ENCODE data around the gene PAPSS2. TPM values are rescaled to one million over a fixed set of nuclear protein-coding genes. Genes with fewer than 3 reads are reported as not detected.

Gene PAPSS2
- total and polyA plus RNA-seq, 8 donors = 1.3 to 17.3 (median 10.8) TPM

DNA sequence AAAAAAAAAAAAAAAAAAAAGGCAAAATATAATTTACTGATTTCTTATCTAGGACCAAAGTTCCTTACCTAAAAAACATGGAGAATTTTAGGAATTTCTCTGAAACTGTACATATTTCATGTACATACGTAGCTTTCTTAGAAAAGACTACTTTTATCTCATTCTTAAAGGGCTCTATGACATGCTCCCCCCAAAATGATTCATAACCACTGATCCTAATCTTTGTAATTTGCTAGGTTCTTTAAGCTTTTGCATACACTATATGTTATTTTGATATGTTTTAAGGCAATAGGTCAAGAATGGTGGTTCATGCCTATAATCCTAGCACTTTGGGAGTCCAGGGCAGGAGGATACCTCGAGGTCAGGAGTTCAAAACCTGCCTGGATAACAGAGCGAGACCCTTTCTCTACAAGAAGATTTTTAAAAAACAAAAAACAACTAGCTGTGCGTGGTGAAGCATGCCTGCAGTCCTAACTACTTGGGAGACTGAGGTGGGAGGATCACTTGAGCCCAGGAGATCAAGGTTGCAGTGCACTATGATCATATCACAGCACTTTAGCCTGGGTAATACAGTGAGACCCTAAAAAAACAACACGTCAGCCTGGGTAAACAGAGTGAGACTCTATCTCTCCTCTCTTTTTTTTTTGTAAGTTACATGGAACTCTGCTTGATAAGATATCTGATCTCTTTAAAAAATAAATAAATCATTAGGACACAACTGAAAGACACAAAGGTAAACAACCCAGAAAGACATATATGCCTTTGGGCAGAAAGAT lies 103.6 kb downstream of the PAPSS2 start:
- 77 to 88% (median 82%) methylated on average over 5 of the region's 5 CpGs for WGBS, 5 donors
- TF ChIP-seq EP300 (IDR thresholded peaks at IDR 0.05) = no peak
- TF ChIP-seq, protein P1, sequence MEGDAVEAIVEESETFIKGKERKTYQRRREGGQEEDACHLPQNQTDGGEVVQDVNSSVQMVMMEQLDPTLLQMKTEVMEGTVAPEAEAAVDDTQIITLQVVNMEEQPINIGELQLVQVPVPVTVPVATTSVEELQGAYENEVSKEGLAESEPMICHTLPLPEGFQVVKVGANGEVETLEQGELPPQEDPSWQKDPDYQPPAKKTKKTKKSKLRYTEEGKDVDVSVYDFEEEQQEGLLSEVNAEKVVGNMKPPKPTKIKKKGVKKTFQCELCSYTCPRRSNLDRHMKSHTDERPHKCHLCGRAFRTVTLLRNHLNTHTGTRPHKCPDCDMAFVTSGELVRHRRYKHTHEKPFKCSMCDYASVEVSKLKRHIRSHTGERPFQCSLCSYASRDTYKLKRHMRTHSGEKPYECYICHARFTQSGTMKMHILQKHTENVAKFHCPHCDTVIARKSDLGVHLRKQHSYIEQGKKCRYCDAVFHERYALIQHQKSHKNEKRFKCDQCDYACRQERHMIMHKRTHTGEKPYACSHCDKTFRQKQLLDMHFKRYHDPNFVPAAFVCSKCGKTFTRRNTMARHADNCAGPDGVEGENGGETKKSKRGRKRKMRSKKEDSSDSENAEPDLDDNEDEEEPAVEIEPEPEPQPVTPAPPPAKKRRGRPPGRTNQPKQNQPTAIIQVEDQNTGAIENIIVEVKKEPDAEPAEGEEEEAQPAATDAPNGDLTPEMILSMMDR (IDR thresholded peaks at IDR 0.05) = no peak
- no peak for TF ChIP-seq POLR2AphosphoS5 (IDR thresholded peaks at IDR 0.05)
- TF ChIP-seq POLR2A (IDR thresholded peaks at IDR 0.05) = no peak

DNA sequence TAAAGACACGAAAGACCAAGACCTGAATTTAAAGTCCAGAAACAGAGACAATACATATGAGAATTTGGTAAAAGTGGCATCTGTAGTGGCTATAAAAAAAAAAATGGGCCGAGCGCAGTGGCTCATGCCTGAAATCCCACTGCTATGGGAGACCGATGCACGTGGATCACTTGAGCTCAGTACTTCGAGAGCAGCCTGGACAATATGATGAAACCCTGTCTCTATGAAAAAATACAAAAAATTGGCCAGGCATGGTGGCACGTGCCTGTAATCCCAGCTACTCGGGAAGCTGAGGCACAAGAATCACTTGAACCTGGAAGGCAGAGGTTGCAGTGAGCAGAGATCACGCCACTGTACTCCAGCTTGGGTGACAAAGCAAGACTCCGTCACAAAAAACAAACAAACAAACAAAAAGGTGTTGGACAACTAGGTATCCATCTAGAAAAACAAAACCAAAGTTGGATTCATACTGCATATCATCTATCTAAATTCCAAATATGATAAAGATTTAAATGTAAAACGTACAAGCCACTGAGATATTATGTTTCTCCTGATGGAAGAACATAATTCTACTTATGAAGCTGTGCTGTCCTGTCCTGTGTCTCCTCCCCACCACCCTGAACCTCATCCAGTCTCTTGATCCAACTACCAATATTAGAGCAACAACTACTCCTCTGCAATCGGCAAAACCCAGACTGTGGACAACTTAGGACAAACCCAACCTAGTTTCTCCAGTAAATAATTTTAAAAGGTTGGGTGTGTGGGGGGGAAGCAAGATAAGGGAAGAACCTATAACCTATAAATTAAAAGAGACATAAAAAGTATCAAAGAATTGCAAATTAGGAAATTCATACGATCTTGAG lies 104.6 kb downstream of the PAPSS2 start:
- DNase-seq = no peak
- Histone ChIP-seq H3K9me3 (no peaks in the 10 kb centered on the region), H3K4me3 (no peak overlapping the region), H3K27ac (no peak overlapping the region), H3K4me1 (peaks cover 0 to 7% (median 0%) of the 10 kb centered on the region in 4 donors), H3K36me3 (peaks cover 0 to 52% (median 48%) of the 10 kb centered on the region in 4 donors), H3K27me3 (no peaks in the 10 kb centered on the region)
- WGBS, 5 donors = 91 to 94% (median 93%) methylated on average over 13 of the region's 13 CpGs
- intact Hi-C loops (cut with DNase I; ENCODE audit: low total_unique reads) = no loop called here
- no peak for TF ChIP-seq POLR2AphosphoS5 (IDR thresholded peaks at IDR 0.05)
- TF ChIP-seq, protein P1 (IDR thresholded peaks at IDR 0.05) = no peak
- TF ChIP-seq POLR2A (IDR thresholded peaks at IDR 0.05) = no peak
- TF ChIP-seq EP300 (IDR thresholded peaks at IDR 0.05) = no peak

More for the DNA sequence above, 103.6 kb downstream of the PAPSS2 start:
- DNase-seq = no peak
- Histone ChIP-seq H3K27ac (no peak overlapping the region), H3K4me3 (no peak overlapping the region), H3K9me3 (no peaks in the 10 kb centered on the region), H3K4me1 (peaks cover 0 to 7% (median 0%) of the 10 kb centered on the region in 4 donors), H3K27me3 (no peaks in the 10 kb centered on the region), H3K36me3 (peaks cover 0 to 48% (median 46%) of the 10 kb centered on the region in 4 donors)
- intact Hi-C loops (cut with DNase I; ENCODE audit: low total_unique reads) = no loop called here

DNA sequence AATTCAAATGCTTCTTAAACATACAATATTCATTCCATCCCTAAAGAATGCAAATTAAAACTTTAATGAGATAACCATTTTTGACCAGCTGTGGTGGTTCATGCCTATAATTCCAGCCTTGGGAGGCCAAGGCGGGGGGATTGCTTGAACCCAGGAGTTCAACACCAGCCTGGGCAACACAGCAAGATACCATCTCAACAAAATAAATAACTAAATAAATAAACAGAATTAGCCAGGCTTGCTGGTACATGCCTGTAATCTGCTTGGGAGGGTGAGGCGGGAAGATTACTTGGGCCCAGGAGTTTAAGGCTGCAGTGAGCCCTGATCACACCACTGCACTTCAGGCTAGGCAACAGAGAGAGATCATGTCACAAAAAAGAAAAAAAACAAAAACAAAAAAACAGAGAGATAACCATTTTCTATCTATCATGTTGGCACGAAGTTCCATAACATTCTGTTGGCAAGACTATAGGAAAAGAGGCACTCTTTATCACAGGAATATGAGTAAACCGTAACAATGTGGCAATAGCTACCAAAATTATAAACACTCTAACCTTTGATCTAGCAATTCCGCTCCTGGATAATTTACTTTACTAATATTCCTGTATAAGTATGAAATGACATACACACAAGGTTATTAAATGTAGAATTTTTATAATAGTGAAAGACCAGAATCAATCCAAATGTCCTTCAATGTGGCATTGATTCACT lies 106.1 kb downstream of the PAPSS2 start:
- 85 to 98% (median 96%) methylated on average over 5 of the region's 5 CpGs for WGBS, 5 donors
- TF ChIP-seq, protein P1 (IDR thresholded peaks at IDR 0.05) = no peak
- TF ChIP-seq POLR2A (IDR thresholded peaks at IDR 0.05) = no peak
- no peak for TF ChIP-seq POLR2AphosphoS5 (IDR thresholded peaks at IDR 0.05)
- no peak for TF ChIP-seq EP300 (IDR thresholded peaks at IDR 0.05)
- no peak overlapping the region for H3K27ac ChIP-seq
- H3K9me3 ChIP-seq = no peaks in the 10 kb centered on the region
- H3K36me3 ChIP-seq = peaks cover 0 to 53% (median 49%) of the 10 kb centered on the region in 4 donors
- peaks cover 0 to 7% (median 0%) of the 10 kb centered on the region in 4 donors for H3K4me1 ChIP-seq
- DNase-seq = no peak
- H3K27me3 ChIP-seq = no peaks in the 10 kb centered on the region
- H3K4me3 ChIP-seq = no peak overlapping the region
- intact Hi-C loops (cut with DNase I; ENCODE audit: low total_unique reads) = no loop called here

DNA sequence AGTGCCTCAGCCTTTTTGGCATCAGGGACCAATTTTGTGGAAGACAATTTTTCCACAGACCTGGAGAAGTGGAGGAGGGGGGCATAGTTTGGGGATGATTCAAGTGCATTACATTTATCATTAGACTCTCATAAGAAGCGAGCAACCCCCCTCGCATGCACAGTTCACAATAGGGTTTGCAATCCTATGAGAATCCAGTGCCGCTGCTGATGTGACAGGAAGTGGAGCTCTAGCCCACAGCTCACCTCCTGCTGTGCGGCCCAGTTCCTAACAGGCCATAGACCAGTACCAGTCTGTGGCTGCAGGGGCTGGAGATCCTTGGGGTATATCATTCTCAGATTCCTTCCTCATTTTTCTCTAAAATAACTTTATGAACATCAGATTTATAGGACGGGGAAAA lies 107.6 kb downstream of the PAPSS2 start:
- intact Hi-C loops (cut with DNase I; ENCODE audit: low total_unique reads) = no loop called here
- 89 to 96% (median 96%) methylated on average over 5 of the region's 5 CpGs for WGBS, 5 donors
- peaks cover 0 to 53% (median 47%) of the 10 kb centered on the region in 4 donors for H3K36me3 ChIP-seq
- H3K27me3 ChIP-seq = no peaks in the 10 kb centered on the region
- peaks cover 0 to 12% (median 2%) of the 10 kb centered on the region in 4 donors for H3K4me1 ChIP-seq
- H3K27ac ChIP-seq = no peak overlapping the region
- no peaks in the 10 kb centered on the region for H3K9me3 ChIP-seq
- TF ChIP-seq EP300 (IDR thresholded peaks at IDR 0.05) (no peak), POLR2AphosphoS5 (IDR thresholded peaks at IDR 0.05) (no peak), POLR2A (IDR thresholded peaks at IDR 0.05) (no peak)
- TF ChIP-seq, protein P1 (IDR thresholded peaks at IDR 0.05) = no peak
- no peak overlapping the region for H3K4me3 ChIP-seq
- no peak for DNase-seq
